Nephron (organoid): Measurements from ENCODE around the gene PTGER2.

Experiments
- H3K27ac Mint-ChIP-seq, 3 experiments: 2 replicates each; pipeline ENCODE4 v1.8.0; 2020; ENCODE audit warnings: mixed read lengths in 3 of 3, mild to moderate bottlenecking in 2 of 3, moderate library complexity in 1 of 3
- H3K27me3 Mint-ChIP-seq: 2 replicates; pipeline ENCODE4 v1.8.0; 2021; ENCODE audit warnings: low read depth, mild to moderate bottlenecking, moderate library complexity, mixed read lengths
- H3K36me3 Mint-ChIP-seq: 2 replicates; pipeline ENCODE4 v1.8.0; 2020; ENCODE audit warnings: low read depth, mixed read lengths
- H3K4me1 Mint-ChIP-seq: 2 replicates; pipeline ENCODE4 v1.8.0; 2020; ENCODE audit warnings: mixed read lengths
- H3K4me3 Mint-ChIP-seq, 3 experiments: 2 replicates each; pipeline ENCODE4 v1.8.0; 2020; ENCODE audit warnings: mild to moderate bottlenecking in 3 of 3, mixed read lengths in 3 of 3, moderate library complexity in 2 of 3
- H3K9me3 Mint-ChIP-seq: 2 replicates; pipeline ENCODE4 v1.8.0; 2020; ENCODE audit warnings: mixed read lengths
- TF ChIP-seq, protein P1 (sequence below), 3 experiments: fragments of 200-600 bp; sonication (generic); IDR thresholded peaks; one replicate each; pipeline ENCODE4 v1.5.0; 2021; ENCODE audit warnings: antibody characterized with exemption in 3 of 3; ENCODE audit not compliant: unreplicated experiment in 3 of 3

Gene PTGER2

DNA sequence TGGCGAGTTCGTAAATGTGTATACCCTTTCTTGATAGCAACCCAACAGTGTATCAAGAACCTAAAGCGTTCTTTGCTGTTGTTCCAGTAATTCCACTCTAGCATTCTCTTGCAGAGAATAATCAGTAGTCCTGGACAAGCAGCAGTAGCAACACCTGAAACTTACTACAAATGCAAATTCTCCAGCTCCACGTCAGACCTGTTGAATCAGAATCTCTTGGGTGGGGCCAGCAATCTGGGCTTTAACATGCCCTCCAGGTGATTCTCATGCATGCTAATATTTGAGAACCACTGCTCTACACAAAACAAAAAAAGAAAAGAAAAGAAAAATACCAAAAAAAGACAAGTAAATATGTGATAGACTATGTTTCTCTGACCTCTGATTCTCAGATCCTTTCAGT lies 36.6 kb upstream of the PTGER2 start:
- no peak overlapping the region for H3K27ac Mint-ChIP-seq
- H3K9me3 Mint-ChIP-seq = no peaks in the 10 kb centered on the region
- no peak overlapping the region for H3K4me3 Mint-ChIP-seq
- TF ChIP-seq, protein P1, sequence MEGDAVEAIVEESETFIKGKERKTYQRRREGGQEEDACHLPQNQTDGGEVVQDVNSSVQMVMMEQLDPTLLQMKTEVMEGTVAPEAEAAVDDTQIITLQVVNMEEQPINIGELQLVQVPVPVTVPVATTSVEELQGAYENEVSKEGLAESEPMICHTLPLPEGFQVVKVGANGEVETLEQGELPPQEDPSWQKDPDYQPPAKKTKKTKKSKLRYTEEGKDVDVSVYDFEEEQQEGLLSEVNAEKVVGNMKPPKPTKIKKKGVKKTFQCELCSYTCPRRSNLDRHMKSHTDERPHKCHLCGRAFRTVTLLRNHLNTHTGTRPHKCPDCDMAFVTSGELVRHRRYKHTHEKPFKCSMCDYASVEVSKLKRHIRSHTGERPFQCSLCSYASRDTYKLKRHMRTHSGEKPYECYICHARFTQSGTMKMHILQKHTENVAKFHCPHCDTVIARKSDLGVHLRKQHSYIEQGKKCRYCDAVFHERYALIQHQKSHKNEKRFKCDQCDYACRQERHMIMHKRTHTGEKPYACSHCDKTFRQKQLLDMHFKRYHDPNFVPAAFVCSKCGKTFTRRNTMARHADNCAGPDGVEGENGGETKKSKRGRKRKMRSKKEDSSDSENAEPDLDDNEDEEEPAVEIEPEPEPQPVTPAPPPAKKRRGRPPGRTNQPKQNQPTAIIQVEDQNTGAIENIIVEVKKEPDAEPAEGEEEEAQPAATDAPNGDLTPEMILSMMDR (IDR thresholded peaks at IDR 0.05; ENCODE audit: unreplicated experiment in 3 of 3) = no peak
- H3K27me3 Mint-ChIP-seq = peaks cover 26% of the 10 kb centered on the region
- H3K4me1 Mint-ChIP-seq = no peaks in the 10 kb centered on the region
- H3K36me3 Mint-ChIP-seq = no peaks in the 10 kb centered on the region

DNA sequence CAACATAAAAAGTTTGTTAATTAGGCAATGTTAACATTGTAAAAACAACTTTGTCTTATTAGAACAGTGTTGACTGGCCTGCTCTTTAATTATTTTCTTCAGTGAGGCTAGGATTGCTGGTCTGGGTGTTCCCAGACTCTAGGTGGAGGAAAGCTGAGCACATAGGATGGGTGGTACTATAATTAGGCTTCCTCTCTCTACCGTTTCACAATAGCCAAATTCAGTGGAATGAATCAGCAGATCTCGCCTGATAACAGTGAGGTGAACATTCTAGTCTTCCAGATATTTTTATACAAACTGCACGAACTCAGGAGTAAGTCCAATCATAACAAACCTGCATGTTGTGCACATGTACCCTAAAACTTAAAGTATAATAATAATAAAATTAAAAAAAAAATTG lies 34.7 kb upstream of the PTGER2 start:
- no peaks in the 10 kb centered on the region for H3K4me1 Mint-ChIP-seq
- no peak overlapping the region for H3K4me3 Mint-ChIP-seq
- no peaks in the 10 kb centered on the region for H3K36me3 Mint-ChIP-seq
- TF ChIP-seq, protein P1 (IDR thresholded peaks at IDR 0.05; ENCODE audit: unreplicated experiment in 3 of 3) = no peak
- peaks cover 13% of the 10 kb centered on the region for H3K27me3 Mint-ChIP-seq
- no peak overlapping the region for H3K27ac Mint-ChIP-seq
- H3K9me3 Mint-ChIP-seq = no peaks in the 10 kb centered on the region

DNA sequence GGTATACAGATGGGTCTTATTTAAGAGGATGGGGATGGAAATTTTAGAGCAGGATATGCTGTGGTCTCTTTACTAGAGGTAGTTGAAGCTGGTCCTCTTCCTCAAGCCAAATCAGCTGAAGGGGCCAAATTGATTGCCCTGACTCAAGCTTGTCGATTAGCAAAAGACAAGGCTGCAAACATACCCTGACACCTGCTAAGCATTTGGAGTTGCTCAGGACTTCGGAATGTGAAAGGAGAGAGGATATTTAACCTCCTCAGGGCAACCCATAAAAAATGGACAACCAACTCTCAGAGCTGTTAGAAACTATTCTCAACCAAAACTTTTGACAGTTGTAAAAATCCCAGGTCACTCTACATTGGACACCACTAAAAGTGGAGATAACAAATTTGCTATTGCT lies 31.0 kb upstream of the PTGER2 start:
- Mint-ChIP-seq H3K27ac (no peak overlapping the region), H3K27me3 (no peaks in the 10 kb centered on the region), H3K9me3 (no peaks in the 10 kb centered on the region), H3K4me1 (no peaks in the 10 kb centered on the region), H3K4me3 (no peak overlapping the region), H3K36me3 (no peaks in the 10 kb centered on the region)
- TF ChIP-seq, protein P1 (IDR thresholded peaks at IDR 0.05; ENCODE audit: unreplicated experiment in 3 of 3) = no peak

DNA sequence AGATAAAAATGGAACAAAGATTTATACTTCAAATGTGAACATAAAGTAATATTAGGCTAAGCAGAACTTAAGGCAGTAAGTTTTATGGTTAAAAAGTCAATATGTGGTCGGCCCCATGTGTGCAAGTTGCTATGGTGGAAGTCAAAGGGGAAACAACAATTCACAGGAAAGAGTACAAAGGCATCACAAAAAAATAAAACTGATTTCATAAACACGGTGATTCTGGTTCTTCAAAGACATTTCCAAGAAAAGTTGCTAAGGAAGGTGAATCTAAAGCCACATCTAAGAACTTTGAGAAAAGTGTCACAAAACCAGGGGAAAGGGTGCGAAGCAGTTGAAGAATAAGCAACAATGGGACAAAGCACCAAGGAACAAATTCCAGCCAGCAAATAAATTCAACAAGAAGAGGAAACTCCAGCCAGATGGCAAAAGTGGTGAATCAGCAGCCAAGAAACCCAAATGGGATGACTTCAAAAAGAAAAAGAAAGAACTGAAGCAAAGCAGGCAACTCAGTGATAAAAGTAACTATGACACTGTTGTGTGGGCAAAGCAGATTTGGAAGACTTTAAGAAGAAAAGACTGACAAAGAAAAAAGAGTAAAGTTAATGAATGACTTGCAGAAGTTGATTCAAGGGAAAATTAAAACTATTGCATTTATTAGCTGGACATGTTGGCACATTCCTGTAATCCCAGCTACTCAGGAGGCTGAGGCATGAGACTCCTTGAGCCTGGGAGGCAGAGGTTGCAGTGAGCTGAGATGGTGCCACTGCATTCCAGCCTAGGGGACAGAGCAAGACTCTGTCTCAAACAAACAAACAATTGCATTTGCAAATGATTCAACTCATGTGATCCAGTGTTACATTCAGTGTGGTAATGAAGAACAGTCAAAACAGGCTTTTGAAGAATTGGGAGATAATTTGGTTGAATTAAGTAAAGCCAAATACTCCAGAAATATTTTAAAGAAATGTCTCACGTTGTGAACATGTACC lies 27.2 kb upstream of the PTGER2 start:
- H3K4me1 Mint-ChIP-seq = no peaks in the 10 kb centered on the region
- no peaks in the 10 kb centered on the region for H3K27me3 Mint-ChIP-seq
- no peak overlapping the region for H3K4me3 Mint-ChIP-seq
- no peaks in the 10 kb centered on the region for H3K9me3 Mint-ChIP-seq
- H3K36me3 Mint-ChIP-seq = no peaks in the 10 kb centered on the region
- no peak overlapping the region for H3K27ac Mint-ChIP-seq
- TF ChIP-seq, protein P1 (IDR thresholded peaks at IDR 0.05; ENCODE audit: unreplicated experiment in 3 of 3) = no peak

DNA sequence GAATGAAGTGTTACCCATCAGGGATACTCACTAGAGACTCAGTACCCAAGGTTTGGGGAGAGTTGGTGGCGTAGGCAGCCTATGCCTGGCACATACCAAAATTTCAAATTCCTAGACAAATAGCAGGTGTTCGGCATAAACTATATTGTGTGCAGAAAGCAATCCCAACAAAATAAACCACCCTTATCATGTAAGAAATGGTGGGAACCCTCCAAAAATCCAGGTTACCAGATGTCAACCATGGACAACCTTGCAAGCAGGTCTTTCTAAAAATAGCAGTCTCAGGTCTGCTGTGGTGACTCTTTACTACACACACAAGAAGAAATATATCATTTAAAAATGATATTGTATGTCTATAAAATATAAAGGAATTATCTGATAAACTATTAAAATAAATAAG lies 17.7 kb upstream of the PTGER2 start:
- H3K27me3 Mint-ChIP-seq = peaks cover 11% of the 10 kb centered on the region
- TF ChIP-seq, protein P1 (IDR thresholded peaks at IDR 0.05; ENCODE audit: unreplicated experiment in 3 of 3) = no peak
- H3K36me3 Mint-ChIP-seq = no peaks in the 10 kb centered on the region
- no peaks in the 10 kb centered on the region for H3K4me1 Mint-ChIP-seq
- H3K4me3 Mint-ChIP-seq = no peak overlapping the region
- H3K9me3 Mint-ChIP-seq = no peaks in the 10 kb centered on the region
- H3K27ac Mint-ChIP-seq = no peak overlapping the region

DNA sequence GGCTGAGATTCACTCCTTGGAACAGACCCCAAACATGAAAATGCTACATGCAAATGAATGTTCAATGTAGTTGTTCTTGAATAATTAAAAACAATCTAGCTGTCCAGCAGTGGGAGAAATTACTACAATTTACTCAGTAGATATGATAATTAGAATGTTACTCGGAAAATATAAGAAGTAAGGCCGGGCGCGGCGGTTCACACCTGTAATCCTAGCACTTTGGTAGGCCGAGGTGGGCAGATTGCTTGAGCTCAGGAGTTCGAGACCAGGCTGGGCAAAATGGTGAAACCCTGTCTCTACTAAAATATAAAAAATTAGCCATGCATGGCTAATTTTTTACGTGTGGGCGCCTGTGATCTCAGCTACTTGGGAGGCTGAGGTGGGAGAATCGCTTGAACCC lies 15.3 kb upstream of the PTGER2 start:
- Mint-ChIP-seq H3K4me1 (no peaks in the 10 kb centered on the region), H3K27me3 (peaks cover 19% of the 10 kb centered on the region), H3K9me3 (no peaks in the 10 kb centered on the region), H3K27ac (no peak overlapping the region), H3K4me3 (no peak overlapping the region), H3K36me3 (no peaks in the 10 kb centered on the region)
- TF ChIP-seq, protein P1 (IDR thresholded peaks at IDR 0.05; ENCODE audit: unreplicated experiment in 3 of 3) = no peak
